ENCODE results near the gene PKD1.

PKD1 gene

DNA sequence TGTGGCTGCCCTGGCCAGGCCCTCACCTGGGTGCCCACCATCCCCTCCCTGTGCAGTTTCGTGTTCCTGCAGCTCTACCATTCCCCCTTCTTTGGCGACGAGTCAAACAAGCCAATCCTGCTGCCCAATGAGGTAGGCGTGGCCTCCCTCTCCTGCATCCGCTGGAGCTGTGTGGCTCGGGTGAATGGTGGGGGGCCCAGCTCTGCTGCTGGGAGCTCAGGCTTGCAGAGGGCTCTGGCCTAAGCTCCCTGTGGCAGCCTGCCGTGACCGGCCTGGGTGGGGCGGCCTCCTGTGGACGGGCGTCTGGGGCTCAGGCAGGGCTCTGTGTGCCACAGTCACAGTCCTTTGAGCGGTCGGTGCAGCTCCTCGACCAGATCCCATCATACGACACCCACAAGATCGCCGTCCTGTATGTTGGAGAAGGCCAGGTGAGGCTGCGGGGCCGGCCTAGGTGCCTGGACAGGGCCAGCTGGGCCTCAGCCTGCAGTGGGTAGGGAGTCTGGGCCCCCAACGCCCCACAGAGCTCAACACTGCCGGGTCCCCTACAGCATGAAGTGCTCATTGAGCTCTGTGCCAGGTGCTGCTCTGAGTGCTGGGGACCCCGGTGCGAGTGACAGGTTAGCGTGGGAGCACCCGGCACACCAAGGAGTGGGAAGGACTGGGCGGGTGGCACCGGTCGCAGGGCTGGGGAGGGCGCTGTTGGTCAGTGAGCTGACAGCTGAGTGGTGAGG lies 50.6 kb downstream of the PKD1 start:
- H3K27ac ChIP-seq: peak overlapping the region; percentile 93
- TF ChIP-seq ZFX (IDR thresholded peaks at IDR 0.05; ENCODE audit: borderline replicate concordance) (no peak), CTCF (IDR thresholded peaks at IDR 0.05) (0 out of 2 replicates have a peak, but pooled peaks have one; percentile 6)

- H3K27ac ChIP-seq: 0 out of 2 replicates have a peak overlapping the region, but pooled peaks have one; percentile 3
- no peak for TF ChIP-seq ZFX (IDR thresholded peaks at IDR 0.05; ENCODE audit: borderline replicate concordance)
- no peak for TF ChIP-seq CTCF (IDR thresholded peaks at IDR 0.05)
These were observed 51.6 kb downstream of the PKD1 start for GRCh38 chr16:2083876-2084780.

- TF ChIP-seq CTCF (IDR thresholded peaks at IDR 0.05): no peak
- no peak for TF ChIP-seq ZFX (IDR thresholded peaks at IDR 0.05; ENCODE audit: borderline replicate concordance)
- no peak overlapping the region for H3K27ac ChIP-seq
These were observed 52.3 kb downstream of the PKD1 start for GRCh38 chr16:2083409-2083808.

DNA sequence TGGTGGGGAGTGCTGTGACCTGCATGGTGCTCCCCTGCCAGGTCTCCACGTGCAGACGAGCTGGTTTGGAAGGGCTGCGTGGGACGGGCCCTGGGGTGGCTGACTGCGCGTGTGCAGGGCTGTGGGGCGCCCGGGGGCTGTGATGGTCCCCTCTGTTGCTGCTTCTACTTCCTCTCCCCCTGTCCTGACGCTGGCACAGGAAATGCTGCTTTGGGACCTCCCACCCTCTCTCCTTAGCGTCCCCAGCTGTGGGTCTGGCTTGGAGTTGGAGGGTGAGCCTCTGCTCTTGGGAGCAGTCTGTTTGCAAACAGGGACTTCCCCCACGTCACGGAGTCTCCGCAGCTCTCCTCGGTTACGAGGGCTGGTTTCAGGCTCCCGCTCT lies 52.7 kb downstream of the PKD1 start:
- TF ChIP-seq ZFX (IDR thresholded peaks at IDR 0.05; ENCODE audit: borderline replicate concordance) (no peak), CTCF (IDR thresholded peaks at IDR 0.05) (no peak)
- H3K27ac ChIP-seq: no peak overlapping the region

GRCh38 chr16:2082171-2082982 lies 53.3 kb downstream of the PKD1 start:
- no peak overlapping the region for H3K27ac ChIP-seq
- TF ChIP-seq ZFX (IDR thresholded peaks at IDR 0.05; ENCODE audit: borderline replicate concordance) (no peak), CTCF (IDR thresholded peaks at IDR 0.05) (no peak)

GRCh38 chr16:2081201-2082084 lies 54.3 kb downstream of the PKD1 start:
- TF ChIP-seq CTCF (IDR thresholded peaks at IDR 0.05): no peak
- no peak for TF ChIP-seq ZFX (IDR thresholded peaks at IDR 0.05; ENCODE audit: borderline replicate concordance)
- no peak overlapping the region for H3K27ac ChIP-seq
